ENCODE results near the gene SAT1. TPM values are rescaled to one million over a fixed set of nuclear protein-coding genes. Genes with fewer than 3 reads are reported as not detected.

The SAT1 gene
- total RNA-seq: 81.9 and 96.6 TPM in 2 replicates

DNA sequence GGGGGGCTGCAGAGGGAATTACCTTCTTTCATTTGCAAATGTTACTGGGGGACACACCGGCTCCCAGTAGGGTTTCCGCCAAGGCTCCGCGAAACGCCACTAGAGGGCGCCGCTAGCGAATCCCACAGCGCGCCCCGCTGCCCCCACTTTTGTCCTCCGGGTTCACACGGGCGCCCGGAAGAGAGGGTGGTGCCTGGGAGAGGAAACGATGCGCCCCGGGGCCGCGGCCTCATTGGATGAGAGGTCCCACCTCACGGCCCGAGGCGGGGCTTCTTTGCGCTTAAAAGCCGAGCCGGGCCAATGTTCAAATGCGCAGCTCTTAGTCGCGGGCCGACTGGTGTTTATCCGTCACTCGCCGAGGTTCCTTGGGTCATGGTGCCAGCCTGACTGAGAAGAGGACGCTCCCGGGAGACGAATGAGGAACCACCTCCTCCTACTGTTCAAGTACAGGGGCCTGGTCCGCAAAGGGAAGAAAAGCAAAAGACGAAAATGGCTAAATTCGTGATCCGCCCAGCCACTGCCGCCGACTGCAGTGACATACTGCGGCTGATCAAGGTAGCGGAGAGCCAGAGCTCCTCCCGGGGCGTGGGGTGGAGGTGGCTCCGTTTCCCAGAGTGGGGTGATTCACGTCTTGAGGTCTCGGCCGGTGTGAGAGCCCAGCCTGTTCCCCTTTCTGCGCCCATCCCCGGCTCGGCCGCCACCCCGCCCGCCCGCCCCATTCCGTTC lies at the start of gene SAT1:
Gene SAT1, plus strand, starts transcription at position 311 of the 726 bp plus-strand sequence. Its CDS starts 179 bp downstream, at position 490.
- Histone ChIP-seq H3K27ac (ENCODE audit: low read depth, low read length) (peak within 1 kb of the TSS; percentile 87), H3K9me3 (ENCODE audit: low read depth, low read length) (no peaks in the 10 kb centered on the region), H3K27me3 (ENCODE audit: insufficient read depth, low read length) (no peaks in the 10 kb centered on the region), H3K79me2 (ENCODE audit: insufficient read depth, low read length) (peaks cover 8% of the 10 kb centered on the region), H3K4me2 (ENCODE audit: insufficient read depth, low read length) (peak within 1 kb of the TSS; percentile 77), H2AFZ (ENCODE audit: low read length) (peak within 1 kb of the TSS; percentile 28), H3K36me3 (ENCODE audit: insufficient read depth, low read length) (peaks cover 13% of the 10 kb centered on the region), H4K20me1 (ENCODE audit: insufficient read depth, low read length) (no peaks in the 10 kb centered on the region), H3K4me1 (ENCODE audit: insufficient read depth, low read length) (peaks cover 3% of the 10 kb centered on the region), H3K4me3 (ENCODE audit: insufficient read depth, low read length) (peak within 1 kb of the TSS; percentile 75)
- TF ChIP-seq, protein P1, sequence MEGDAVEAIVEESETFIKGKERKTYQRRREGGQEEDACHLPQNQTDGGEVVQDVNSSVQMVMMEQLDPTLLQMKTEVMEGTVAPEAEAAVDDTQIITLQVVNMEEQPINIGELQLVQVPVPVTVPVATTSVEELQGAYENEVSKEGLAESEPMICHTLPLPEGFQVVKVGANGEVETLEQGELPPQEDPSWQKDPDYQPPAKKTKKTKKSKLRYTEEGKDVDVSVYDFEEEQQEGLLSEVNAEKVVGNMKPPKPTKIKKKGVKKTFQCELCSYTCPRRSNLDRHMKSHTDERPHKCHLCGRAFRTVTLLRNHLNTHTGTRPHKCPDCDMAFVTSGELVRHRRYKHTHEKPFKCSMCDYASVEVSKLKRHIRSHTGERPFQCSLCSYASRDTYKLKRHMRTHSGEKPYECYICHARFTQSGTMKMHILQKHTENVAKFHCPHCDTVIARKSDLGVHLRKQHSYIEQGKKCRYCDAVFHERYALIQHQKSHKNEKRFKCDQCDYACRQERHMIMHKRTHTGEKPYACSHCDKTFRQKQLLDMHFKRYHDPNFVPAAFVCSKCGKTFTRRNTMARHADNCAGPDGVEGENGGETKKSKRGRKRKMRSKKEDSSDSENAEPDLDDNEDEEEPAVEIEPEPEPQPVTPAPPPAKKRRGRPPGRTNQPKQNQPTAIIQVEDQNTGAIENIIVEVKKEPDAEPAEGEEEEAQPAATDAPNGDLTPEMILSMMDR (IDR thresholded peaks at IDR 0.05; ENCODE audit: extremely low read depth, low read depth, low read length): peak; percentile 71
- peak; percentile 91 for DNase-seq (ENCODE audit: insufficient read length, low spot score, missing footprints)

DNA sequence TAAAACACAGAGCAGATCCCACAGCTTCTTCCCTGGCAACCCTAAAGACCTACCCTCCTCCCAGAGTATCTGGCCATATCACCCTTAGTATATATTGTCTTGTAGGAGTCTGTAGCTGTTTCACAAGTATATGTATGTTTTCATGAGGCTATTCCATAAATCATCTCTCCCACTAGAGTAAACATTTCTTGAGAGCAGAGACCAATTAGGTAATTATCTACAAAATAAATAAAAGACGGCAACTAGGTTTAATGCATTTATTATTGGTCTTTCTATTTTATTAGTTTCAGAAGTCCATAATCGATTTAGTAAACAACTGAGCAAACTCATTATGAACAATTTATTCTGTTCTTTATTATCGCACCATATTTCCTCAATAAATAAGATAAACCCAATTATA lies 46.9 kb upstream of the SAT1 start:
- Histone ChIP-seq H3K4me1 (ENCODE audit: insufficient read depth, low read length) (no peaks in the 10 kb centered on the region), H3K4me2 (ENCODE audit: insufficient read depth, low read length) (no peak overlapping the region), H3K4me3 (ENCODE audit: insufficient read depth, low read length) (no peak overlapping the region), H3K9me3 (ENCODE audit: low read depth, low read length) (no peaks in the 10 kb centered on the region), H3K36me3 (ENCODE audit: insufficient read depth, low read length) (peaks cover 4% of the 10 kb centered on the region), H3K27me3 (ENCODE audit: insufficient read depth, low read length) (no peaks in the 10 kb centered on the region), H4K20me1 (ENCODE audit: insufficient read depth, low read length) (peaks cover 11% of the 10 kb centered on the region), H2AFZ (ENCODE audit: low read length) (no peak overlapping the region), H3K27ac (ENCODE audit: low read depth, low read length) (no peak overlapping the region), H3K79me2 (ENCODE audit: insufficient read depth, low read length) (peaks cover 74% of the 10 kb centered on the region)
- TF ChIP-seq, protein P1 (IDR thresholded peaks at IDR 0.05; ENCODE audit: extremely low read depth, low read depth, low read length): no peak
- peak; percentile 65 for DNase-seq (ENCODE audit: insufficient read length, low spot score, missing footprints)

DNA sequence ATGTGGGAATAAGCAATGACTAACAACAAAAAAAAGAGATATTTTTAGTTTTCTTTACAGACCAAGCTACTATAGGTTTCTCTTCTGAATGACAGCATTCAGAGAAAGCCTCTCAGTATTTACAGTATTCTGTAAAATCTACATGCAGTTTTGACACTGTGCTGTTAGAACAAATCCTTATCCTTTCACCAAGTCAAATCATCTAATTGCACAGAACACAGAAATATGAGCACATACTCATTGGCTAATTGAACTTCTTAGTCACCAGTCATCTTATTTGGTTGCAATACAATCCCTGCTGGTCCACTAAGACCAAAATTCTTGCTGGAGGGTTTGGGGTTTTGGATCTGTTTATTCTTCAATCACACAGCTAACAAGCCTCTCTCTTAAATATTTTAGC lies 45.6 kb upstream of the SAT1 start:
- Histone ChIP-seq H3K9me3 (ENCODE audit: low read depth, low read length) (no peaks in the 10 kb centered on the region), H4K20me1 (ENCODE audit: insufficient read depth, low read length) (peaks cover 15% of the 10 kb centered on the region), H3K79me2 (ENCODE audit: insufficient read depth, low read length) (peaks cover 88% of the 10 kb centered on the region), H3K4me2 (ENCODE audit: insufficient read depth, low read length) (no peak overlapping the region), H3K4me3 (ENCODE audit: insufficient read depth, low read length) (no peak overlapping the region), H3K27ac (ENCODE audit: low read depth, low read length) (no peak overlapping the region), H2AFZ (ENCODE audit: low read length) (no peak overlapping the region), H3K4me1 (ENCODE audit: insufficient read depth, low read length) (peaks cover 9% of the 10 kb centered on the region), H3K36me3 (ENCODE audit: insufficient read depth, low read length) (peaks cover 4% of the 10 kb centered on the region), H3K27me3 (ENCODE audit: insufficient read depth, low read length) (no peaks in the 10 kb centered on the region)
- DNase-seq (ENCODE audit: insufficient read length, low spot score, missing footprints): no peak
- TF ChIP-seq, protein P1 (IDR thresholded peaks at IDR 0.05; ENCODE audit: extremely low read depth, low read depth, low read length): no peak

DNA sequence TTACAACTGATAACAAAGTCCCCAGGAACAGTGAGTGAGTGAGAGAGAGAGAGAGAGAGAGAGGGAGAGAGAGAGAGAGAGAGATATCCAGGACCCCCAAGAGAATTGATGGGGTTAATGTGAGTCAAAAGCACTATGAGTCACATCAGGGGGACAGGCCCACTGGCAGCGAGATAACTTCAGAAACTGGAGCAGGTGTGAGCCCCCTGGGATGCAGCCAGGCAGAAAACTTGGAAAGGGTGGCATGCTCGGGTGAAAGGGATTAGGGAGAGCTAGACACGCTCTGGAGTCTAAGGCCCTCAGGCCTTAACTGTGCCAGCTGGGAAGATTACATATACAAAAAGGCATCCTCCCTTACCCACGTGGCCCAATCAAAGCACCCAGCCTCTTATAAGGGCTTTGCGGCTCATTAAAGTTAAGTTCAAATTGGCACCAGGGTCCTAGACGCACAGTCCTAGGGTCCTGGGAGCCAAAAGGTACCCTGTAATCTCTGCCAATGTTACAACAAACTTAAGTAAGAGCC lies 40.7 kb upstream of the SAT1 start:
- Histone ChIP-seq H3K4me1 (ENCODE audit: insufficient read depth, low read length) (peaks cover 9% of the 10 kb centered on the region), H3K4me2 (ENCODE audit: insufficient read depth, low read length) (peak overlapping the region; percentile 85), H3K79me2 (ENCODE audit: insufficient read depth, low read length) (peaks cover 54% of the 10 kb centered on the region), H3K27me3 (ENCODE audit: insufficient read depth, low read length) (no peaks in the 10 kb centered on the region), H3K9me3 (ENCODE audit: low read depth, low read length) (no peaks in the 10 kb centered on the region), H3K36me3 (ENCODE audit: insufficient read depth, low read length) (no peaks in the 10 kb centered on the region), H4K20me1 (ENCODE audit: insufficient read depth, low read length) (peaks cover 13% of the 10 kb centered on the region), H3K27ac (ENCODE audit: low read depth, low read length) (peak overlapping the region; percentile 95), H2AFZ (ENCODE audit: low read length) (peak overlapping the region; percentile 62), H3K4me3 (ENCODE audit: insufficient read depth, low read length) (peak overlapping the region; percentile 85)
- TF ChIP-seq, protein P1 (IDR thresholded peaks at IDR 0.05; ENCODE audit: extremely low read depth, low read depth, low read length): no peak
- peak; percentile 75 for DNase-seq (ENCODE audit: insufficient read length, low spot score, missing footprints)
